ENCODE measurements around the gene GPC6.

DNA sequence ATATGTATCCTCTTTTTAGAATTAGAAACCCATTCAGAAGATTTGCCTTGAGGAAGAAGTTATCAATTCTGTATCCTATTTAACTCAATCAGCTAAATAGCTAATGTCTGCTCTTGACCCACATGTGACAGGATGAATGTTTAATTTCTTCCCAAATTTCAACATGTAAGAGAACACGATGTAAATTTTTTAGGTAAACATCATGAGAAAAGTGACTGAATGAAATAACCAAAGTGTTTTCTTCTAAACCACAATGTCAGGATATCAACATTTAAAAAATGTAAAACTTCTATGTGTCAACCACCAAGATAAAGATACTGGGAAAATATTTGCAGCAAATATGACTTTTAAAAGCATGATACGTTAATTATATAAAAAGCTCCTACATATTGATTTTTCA, 950.4 kb downstream of the GPC6 start:
- TF ChIP-seq CTCF (IDR thresholded peaks at IDR 0.05) (no peak), EZH2phosphoT487 (IDR thresholded peaks at IDR 0.05) (no peak)

Data from neural progenitor cell (in vitro differentiated cells).